ENCODE measurements around the gene EFS. TPM values are rescaled to one million over a fixed set of nuclear protein-coding genes. Genes with fewer than 3 reads are reported as not detected.

EFS gene
- total and polyA plus RNA-seq, 2 of the 8 experiments (the other 6 are each of a cell fraction or from before 2014, with no cell fraction given): 27.8 to 28.6 TPM

GRCh38 chr14:23326491-23327332 lies 38.3 kb downstream of the EFS start:
- Histone ChIP-seq H4K20me1 (replicated peaks in 1 of 2; ENCODE audit: control insufficient read depth in 1 of 2, insufficient read depth in 2 of 2, low read length in 2 of 2) (no peaks in the 10 kb centered on the region), H2BK20ac (ENCODE audit: low read length) (no peak overlapping the region), H3K4me1 (replicated peaks in 1 of 4; ENCODE audit: control insufficient read depth in 3 of 4, insufficient read depth in 4 of 4, low read length in 3 of 4) (peaks cover 0 to 2% (median 0%) of the 10 kb centered on the region in 4 experiments; a peak in 2 of 7 replicates), H4K8ac (ENCODE audit: extremely low read depth, insufficient read depth, low read length) (no peak overlapping the region), H3K18ac (ENCODE audit: extremely low read depth, low read length) (no peak overlapping the region), H3K23me2 (ENCODE audit: low read depth, low read length) (peaks cover 4% of the 10 kb centered on the region), H3K23ac (ENCODE audit: insufficient read length) (no peak overlapping the region), H3K27ac (ENCODE audit: low read depth, low read length) (no peak overlapping the region), H3K9me3 (ENCODE audit: insufficient read depth in 2 of 2, low read depth in 1 of 2, low read length in 1 of 2) (no peaks in the 10 kb centered on the region), H2BK12ac (ENCODE audit: low read depth, low read length) (no peak overlapping the region), H3K4me2 (ENCODE audit: insufficient read depth in 1 of 2, low read depth in 2 of 2, low read length in 2 of 2) (no peak overlapping the region), H2AFZ (ENCODE audit: low read length) (no peak overlapping the region), H2BK120ac (replicated peaks; ENCODE audit: low read depth, low read length) (no peak overlapping the region), H3K9ac (replicated peaks in 1 of 4; ENCODE audit: extremely low read depth in 1 of 4, low read depth in 3 of 4, low read length in 3 of 4) (no peak overlapping the region), H3K27me3 (replicated peaks in 1 of 4; ENCODE audit: control insufficient read depth in 3 of 4, extremely low read depth in 1 of 4, insufficient read depth in 3 of 4, low read length in 3 of 4) (no peaks in the 10 kb centered on the region), H2BK15ac (ENCODE audit: low read length) (no peak overlapping the region), H3K79me2 (ENCODE audit: control insufficient read depth in 1 of 2, insufficient read depth in 2 of 2, low read length in 2 of 2) (peaks cover 11 to 17% of the 10 kb centered on the region in 2 experiments), H2BK5ac (ENCODE audit: low read depth, low read length) (no peak overlapping the region), H3K79me1 (ENCODE audit: low read depth, low read length) (peaks cover 10% of the 10 kb centered on the region; the same call in 1 of the 2 replicates), H3K4me3 (ENCODE audit: extremely low read depth in 1 of 4, insufficient read depth in 2 of 4, low read depth in 3 of 4, low read length in 4 of 4) (no peak overlapping the region), H3K14ac (ENCODE audit: insufficient read length) (no peak overlapping the region), H4K91ac (replicated peaks; ENCODE audit: insufficient read length, low read length) (no peak overlapping the region), H2AK5ac (ENCODE audit: low read depth, low read length) (no peak overlapping the region), H4K5ac (ENCODE audit: insufficient read length, low read depth, low read length) (no peak overlapping the region), H3K56ac (replicated peaks; ENCODE audit: insufficient read length, low read depth, low read length) (no peak overlapping the region), H3K4ac (replicated peaks; ENCODE audit: insufficient read length, low read depth, low read length) (no peak overlapping the region), H3K36me3 (ENCODE audit: control insufficient read depth in 2 of 4, insufficient read depth in 4 of 4, low read length in 3 of 4) (peaks cover 9 to 35% (median 24%) of the 10 kb centered on the region in 4 experiments; a peak in 7 of 8 replicates)
- CTCF ChIA-PET (ENCODE audit: partially characterized antibody): interaction anchor here (0.7 to 4.9 kb wide), 32 partner anchors 10 to 233 kb away, joined by 3 to 78 read pairs (median 4); partner anchors contain the start of genes BCL2L2, CMTM5, EFS and SLC22A17
- WGBS, 2 experiments (ENCODE audit: extremely low coverage in 1 of 2, insufficient coverage in 1 of 2, insufficient read length in 1 of 2, insufficient replicate concordance in 2 of 2, low coverage in 1 of 2, low lambda C conversion rate in 2 of 2, missing lambda C conversion rate in 1 of 2): 84% methylated on average over 13 of the region's 13 CpGs; no CpG with 5 or more reads in 1 of the 2 experiments
- DNase-seq (ENCODE audit: low read depth in 1 of 2, low spot score in 2 of 2): peak in 1 of 2 experiments; percentile 41
- no peak for FAIRE-seq
- no peak for TF ChIP-seq KDM1A (IDR thresholded peaks at IDR 0.05; ENCODE audit: borderline replicate concordance, low read length)
- TF ChIP-seq POLR2AphosphoS5 (IDR thresholded peaks at IDR 0.05; ENCODE audit: low read depth, low read length): peak; percentile 86
- TF ChIP-seq FOSL1 (IDR thresholded peaks at IDR 0.05; ENCODE audit: insufficient read depth, low read depth, low read length): no peak
- TF ChIP-seq RFX5 (IDR thresholded peaks at IDR 0.05; ENCODE audit: borderline replicate concordance, low read depth, low read length): no peak
- TF ChIP-seq MAFK (IDR thresholded peaks at IDR 0.05; ENCODE audit: low read depth, low read length): no peak
- TF ChIP-seq TAF1 (IDR thresholded peaks at IDR 0.05; ENCODE audit: low read depth, low read length): no peak
- TF ChIP-seq RNF2 (IDR thresholded peaks at IDR 0.05; ENCODE audit: borderline replicate concordance, low read depth, low read length, missing control alignments, poor library complexity, severe bottlenecking): no peak
- TF ChIP-seq POLR2A (IDR thresholded peaks at IDR 0.05; ENCODE audit: control extremely low read depth in 1 of 2, low read depth in 2 of 2, low read length in 2 of 2): peak in 1 of 2 experiments; percentile 73; a peak in 2 of 3 replicates
- POLR2A ChIA-PET (ENCODE audit: partially characterized antibody): interaction anchor here (0.7 to 4.0 kb wide), 23 partner anchors 8 to 397 kb away, joined by 3 to 21 read pairs (median 4); partner anchors contain the start of genes BCL2L2, CMTM5, PPP1R3E and PRMT5
